Stimulated activated CD4-positive, alpha-beta T cell treated with anti-CD3 and anti-CD28 coated beads, Interleukin-15, amount 100 ng/mL, for 48 hours (primary cell): ENCODE data around the gene JAKMIP2.

Experiments
- DNase-seq, 2 donors: peaks; one replicate each; pipeline ENCODE4 v3.0.0-alpha.2; 2020; ENCODE audit warnings: low read depth in 2 of 2

The JAKMIP2 gene

DNA sequence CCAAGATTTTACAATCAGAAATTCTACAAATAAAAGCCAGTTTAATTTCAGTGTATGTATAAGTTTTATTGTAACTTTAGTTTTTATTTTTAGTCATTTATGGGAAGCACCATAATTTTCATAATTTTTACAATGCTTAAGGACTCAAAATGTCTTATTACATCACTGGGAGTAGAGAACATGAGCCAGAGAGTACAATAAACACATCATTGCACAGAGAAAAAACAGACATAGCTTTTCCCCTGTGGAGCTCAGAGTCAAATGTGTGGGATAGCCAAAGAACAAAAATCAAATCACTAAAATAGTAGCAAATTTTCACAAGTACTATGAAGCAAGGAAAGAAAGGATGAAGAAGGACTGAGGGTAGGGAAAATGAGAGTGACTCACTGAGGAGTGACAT, 5.5 kb upstream of the JAKMIP2 start:
- no peak for DNase-seq

DNA sequence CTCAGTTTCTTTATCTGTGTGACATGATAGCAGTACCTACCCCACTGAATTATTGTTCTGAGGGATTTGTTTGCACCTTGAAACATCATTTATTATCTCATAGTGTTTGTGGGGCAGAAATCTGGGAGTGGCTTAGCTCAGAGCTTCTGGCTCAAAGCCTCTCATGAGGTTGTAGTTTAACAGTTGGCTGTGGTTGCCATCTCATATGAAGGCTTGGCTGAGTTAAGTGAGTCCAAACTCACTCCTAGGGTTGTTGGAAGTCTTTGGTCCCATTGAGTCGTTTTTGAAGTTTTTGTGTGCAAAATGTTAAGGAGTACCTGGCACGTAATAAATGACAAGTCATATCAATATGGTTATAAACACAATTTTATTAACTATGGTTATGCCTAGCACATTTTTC, 3.6 kb upstream of the JAKMIP2 start:
- DNase-seq, result no peak

DNA sequence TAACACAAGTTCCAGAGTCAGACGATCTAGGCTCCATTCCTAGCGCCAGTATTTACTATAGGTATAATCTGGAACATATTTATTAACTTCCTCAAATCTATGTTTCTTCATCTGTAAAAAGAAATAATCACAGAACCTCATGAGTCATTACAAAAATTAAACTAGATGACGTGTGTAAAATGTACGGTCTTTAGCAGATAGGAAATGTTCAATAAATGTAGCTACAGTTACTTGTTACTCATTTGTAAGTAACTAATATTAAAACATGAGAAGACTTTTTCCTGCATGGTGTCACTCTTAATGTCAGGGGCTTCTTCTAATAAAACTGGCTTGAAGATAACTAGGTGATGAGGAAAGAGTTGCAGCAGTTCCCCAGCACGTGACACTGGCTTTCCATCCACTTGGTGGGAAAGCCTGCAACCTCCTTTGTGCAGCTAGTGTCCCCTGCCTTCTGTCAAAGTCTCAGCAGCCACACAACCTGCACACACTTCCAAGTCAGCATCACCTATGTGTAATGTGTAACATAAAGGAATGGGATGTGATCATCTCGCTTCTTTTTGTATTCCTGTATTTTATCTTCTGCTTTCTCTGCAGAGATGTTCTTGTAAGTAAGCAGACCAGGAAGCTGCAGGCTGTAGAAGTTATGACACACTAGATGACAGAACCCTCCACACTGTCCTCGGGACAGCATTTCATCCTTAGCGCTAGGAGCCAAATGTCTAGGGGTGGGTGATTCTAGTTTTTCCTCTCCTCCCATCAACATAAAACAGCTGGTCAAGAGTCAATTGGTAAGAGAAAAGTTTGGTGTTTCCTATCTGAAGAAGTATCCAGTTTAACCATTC, 1.8 kb upstream of the JAKMIP2 start:
- DNase-seq, result no peak

DNA sequence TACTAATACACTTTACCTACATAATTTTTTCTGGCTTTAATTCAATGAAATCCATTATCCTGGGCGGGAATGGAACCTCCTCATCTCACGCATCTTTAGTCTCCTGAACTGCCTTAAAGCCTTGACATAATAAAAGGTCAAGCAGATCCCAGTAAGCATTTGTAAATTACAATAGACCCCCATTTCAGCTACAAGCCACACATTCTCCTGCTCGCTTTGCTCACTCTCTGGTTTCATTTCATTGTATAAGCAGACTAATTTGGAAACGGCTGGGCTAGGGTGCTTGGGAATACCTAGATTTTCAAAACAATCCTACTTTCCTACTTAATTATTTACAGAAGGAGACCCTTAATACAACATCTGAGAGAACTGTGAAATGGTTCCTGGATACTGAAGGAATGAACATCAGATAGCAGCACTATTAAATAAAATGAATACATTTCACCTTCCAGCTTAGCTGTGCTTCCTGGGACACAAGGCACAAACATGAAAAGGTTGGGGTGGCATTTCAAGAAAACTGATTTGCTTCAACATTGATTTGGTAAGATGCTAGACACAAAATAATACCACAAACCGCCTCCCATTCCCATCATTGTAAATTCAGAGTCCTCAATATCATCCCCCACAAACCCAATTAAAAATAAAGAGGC, 1.5 kb downstream of the JAKMIP2 start:
- no peak for DNase-seq

DNA sequence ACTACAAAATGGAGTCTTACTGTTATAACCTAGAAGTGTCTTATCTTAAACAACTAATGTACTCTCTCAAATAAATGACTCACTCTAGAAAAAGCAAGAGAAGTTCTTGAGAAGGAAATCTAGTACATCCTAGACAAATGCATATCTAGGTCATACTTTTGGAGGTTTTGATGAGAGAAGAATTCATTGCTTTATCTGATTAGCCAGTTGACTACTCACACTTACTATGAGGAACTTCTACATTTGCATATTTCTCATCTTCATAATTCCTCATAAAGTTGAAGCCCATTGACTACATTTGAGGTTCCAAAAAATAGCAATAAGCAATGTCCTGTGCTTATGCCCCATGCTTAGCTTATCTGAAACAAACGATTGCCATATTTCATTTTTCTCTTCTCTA, 2.8 kb downstream of the JAKMIP2 start:
- DNase-seq, result no peak

DNA sequence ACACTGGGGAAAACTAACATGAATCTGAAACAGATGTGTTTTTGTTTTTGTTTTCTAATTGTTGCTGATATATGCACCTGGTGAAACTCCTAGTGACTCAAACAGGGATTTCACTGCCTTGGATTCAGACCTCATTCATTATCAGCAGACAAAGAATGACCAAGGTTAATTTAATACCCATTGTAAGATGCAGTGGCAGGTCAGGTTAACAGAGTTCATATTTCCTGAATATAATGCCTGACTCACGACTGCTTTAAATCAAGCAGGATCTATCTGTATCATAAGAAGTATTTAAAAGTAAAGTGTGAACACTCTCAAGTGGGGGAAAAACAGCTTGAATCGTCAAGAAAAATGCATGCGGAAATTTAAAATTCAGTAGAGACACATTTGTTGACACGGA, 5.5 kb downstream of the JAKMIP2 start:
- no peak for DNase-seq

DNA sequence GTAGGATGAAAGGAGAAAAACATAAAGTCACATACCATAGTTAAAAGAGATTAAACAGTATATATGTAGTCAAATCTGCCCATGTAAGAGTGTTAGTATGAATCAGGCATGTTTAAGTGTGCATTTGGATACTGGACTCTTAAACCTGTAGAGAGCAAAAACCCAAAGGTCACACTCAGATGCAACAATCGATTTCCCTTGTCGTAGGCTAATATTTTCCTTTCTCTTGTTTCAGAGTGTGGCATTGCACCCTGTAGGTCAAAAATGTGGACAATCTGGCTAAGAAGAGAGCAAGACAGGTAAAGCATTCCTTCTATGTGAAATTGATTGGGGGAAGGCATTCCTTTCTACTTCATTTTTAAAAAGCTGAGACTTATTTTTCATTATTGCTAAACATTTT, 8.9 kb downstream of the JAKMIP2 start:
- no peak for DNase-seq

DNA sequence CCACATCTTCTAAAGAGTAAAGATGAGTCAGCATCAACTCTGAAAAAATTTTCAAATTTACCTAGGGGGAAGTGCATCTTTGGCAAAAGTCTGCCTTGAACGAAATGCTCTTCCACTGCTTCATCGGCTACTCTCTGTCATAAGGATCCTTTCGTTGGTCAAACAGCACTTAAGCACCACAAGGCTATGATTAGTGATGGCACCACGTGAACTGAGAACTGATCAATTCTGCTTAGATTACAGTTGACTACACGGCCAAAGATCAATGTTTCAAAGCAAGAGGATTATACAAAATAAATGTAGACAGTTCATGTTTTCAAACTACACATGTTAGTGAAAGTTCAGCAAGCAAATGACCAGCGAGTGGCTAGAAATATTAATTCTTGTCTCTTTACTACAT, 9.4 kb downstream of the JAKMIP2 start:
- no peak for DNase-seq

DNA sequence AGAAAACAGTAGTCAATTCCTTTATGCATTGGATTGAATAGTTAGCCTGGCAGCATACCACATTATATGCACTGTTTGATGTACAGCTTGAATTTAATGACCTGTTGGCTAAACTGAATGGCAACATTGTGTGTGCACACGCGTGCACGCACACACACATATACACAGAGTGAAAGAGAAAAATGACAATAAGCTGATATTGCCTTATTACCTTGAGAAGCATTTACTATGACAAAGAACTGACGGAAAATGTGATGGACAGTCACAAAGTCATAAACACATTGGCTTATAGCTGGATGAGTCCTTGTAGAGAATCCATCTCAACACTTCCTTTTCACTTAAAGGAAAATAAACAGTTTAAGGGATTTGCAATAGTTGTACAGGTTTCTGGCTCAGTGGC, 15.5 kb downstream of the JAKMIP2 start:
- no peak for DNase-seq

DNA sequence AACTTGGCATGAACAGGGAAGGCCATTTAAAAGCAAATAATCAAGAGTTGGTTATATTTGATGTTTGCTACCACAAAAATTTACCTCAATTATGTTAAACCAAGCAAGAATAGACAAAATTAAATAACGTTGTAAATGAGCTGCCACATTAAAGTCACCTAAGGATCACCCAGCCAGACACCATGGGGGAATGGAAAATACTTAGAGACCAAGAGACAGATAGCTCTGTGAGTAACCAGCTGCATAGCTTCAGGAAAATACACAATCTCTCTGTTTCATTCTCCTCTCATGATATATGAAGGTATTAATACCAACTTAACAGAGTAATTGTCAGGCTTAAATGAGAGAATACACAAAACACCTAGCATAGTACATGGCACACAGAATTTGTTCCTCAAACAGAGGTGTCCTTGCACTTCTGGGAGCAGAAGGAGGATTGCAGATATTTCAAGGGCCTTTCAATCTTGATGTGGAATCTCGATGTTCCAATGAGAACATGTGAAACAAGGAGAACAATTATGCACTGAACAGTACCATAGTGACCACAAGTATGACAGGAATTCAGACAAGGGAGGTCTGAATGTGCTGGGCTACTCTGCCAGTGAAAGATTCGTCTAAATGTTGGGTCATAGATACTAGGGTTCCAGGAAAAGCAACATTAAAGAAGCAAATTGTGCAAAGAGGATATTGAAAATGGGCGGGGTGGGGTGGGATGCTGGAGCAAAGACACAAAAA, 18.6 kb downstream of the JAKMIP2 start:
- no peak for DNase-seq

DNA sequence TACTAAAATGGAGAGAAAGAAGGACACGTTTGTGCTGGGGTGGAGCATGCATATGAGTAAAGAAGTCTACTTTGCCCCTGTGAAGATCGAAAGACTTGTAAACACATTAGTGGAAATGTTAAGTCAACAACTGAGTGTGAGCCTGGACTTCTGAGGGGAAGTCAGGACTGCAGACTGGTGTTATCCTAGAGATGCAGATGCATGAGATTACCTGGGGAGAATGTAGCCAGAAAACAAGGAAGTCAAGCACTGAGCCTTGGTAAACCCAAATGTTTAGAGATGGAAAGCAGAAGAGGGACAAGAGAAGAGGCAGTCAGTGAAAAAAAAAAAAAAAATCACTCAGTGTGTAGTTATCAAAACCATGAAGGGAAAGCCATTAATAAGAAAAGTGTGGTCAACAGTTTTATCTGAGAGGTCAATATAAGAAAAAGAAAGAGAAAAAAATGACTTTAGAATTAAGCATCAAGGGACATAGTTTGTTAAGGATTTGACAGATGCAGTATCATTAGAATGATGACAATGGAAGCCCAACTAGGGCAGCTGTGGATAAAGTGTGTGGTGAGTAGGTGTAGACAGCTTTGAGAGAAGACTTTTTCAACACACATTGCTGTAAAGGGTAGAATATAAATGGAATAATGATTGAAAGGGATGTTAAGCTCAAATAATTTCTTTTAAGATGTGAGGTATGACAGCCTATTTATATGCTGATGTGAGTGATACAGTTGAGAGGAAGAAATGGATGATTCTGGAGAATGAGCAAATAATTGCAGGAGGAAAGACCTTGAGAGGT, 22.2 kb downstream of the JAKMIP2 start:
- DNase-seq, result no peak

DNA sequence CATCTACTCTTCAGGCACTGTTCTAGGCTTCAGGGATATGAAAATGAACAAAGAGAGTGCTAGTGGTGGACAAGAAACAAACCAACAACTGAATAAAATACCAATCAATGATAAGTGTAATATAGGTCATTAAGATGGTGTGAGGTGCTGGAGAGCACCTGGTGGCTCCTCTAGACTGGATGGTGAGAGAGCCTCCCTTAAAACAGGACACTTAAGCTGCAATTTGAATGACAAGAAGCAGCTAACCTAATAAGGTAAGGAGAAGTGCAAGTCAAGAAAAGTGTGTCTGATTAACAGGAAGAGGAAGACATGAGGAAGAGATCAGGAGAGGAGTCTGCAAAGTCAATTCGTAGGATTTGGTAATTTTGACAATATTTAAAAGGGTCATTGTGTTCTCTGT, 23.1 kb downstream of the JAKMIP2 start:
- no peak for DNase-seq

DNA sequence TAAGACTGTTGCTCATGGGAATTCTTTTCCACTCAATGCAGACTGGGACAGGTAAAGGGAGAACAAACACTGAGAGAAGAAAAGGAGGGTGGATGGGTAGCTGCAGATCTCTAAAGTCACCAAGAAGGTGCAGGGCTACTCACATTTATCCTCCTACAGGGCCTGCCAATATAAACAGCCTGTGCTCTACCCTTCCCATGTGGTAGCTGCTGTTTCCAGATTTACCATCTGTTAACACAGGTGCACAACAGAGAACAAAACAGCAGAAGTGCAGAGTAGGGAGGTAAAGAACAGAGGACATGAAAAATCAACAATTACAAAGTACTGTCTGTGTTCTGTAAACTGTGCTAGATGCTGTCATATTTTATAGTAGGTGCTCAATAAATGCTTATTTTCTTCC, 26.0 kb downstream of the JAKMIP2 start:
- no peak for DNase-seq

DNA sequence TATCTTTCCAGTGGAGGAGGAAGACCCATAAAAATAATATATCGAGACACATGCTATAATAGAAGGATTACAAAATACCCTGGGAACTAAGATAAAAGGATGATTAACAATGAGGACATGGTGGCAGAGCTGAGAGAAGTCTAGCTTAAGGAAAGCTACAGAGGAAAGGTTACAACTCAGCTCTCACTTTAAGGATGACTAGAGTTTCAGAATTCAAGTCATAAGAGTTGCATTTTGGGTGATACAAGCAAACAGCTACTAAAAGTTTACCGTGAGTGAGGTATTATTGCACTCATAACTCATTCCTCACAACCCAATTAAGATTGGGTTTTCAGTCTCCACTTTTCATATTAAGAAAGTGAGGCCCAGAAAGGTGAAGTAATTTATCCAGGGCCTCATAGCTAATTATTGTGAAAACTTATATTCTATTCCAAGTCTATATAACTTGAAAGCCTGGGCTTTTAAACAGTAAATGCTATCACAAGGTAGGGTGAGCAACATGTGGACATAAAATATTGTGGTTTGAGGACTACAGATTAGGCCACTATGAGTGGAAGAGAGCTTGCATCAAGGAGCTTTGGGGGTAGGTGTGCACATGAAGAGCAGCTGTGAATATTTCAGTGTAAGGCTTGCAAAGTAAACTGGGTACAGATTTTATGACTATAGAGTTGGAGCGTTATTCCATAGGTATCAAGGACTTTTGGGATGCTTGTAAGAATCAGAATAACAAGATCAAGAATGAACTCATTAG, 28.0 kb downstream of the JAKMIP2 start:
- DNase-seq, result no peak

DNA sequence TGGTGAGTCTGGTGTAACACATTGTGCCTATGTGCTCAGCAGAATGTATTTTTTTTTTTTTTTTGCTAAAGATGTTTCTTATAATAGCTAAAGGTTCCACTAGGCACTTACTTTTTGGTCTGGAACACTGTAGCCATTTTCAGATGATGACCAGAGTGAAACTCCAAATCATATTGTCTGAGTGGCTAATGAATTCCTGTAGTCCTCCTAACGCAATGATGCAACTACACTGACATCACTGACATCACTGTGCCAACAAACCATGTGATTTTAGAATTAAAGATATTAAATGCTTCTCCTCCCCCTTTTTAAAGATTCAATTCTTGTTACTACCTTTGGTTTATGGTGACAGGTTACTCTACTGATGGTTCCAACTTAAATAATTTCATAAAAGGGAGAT, 28.8 kb downstream of the JAKMIP2 start:
- no peak for DNase-seq

DNA sequence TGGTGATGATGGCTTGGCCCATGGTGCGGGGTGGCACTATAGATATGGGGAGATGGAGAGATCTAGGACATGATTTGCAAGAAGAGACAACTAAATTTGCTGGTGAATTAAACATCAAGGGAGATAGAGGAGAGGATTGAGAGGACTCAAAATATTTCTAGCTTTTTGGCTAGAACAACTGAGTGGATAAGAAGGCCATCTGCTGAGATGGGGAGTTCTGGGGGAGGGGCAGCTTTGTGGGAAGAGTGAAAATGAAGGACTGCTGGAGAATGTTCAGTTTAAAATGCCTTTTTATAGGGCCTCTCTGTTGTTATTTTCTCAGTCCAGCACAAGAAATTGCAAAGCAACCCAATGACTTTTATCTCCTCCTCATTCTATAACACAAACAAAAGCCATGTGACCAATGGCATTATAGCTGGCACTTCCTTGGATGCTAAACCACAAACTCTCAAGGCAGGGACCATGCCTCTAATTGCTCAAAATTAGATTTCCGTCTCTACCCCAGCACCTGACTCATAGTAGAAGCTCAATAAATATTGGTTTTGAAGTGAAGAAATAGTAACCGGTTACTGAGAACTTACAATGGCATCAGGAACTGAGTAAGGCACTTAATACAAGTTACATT, 29.8 kb downstream of the JAKMIP2 start:
- no peak for DNase-seq

DNA sequence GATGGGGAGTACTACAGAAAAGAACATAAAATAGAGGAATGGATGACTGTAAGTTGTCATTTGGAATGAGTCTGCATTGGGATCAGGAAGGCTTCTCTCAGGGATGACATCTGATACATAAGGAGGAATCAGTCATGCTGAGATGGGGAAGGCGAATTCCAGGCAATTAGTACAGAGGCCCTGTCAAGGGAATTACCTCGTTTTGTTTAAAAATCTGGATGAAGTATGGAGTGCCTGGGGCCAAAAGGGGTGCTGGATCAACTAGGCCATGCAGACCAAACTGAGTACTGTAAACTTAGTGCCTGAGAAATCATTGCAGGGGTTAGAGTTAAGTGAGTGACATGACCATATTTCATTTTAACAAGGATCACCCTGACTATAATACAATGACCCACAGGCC, 30.5 kb downstream of the JAKMIP2 start:
- no peak for DNase-seq

DNA sequence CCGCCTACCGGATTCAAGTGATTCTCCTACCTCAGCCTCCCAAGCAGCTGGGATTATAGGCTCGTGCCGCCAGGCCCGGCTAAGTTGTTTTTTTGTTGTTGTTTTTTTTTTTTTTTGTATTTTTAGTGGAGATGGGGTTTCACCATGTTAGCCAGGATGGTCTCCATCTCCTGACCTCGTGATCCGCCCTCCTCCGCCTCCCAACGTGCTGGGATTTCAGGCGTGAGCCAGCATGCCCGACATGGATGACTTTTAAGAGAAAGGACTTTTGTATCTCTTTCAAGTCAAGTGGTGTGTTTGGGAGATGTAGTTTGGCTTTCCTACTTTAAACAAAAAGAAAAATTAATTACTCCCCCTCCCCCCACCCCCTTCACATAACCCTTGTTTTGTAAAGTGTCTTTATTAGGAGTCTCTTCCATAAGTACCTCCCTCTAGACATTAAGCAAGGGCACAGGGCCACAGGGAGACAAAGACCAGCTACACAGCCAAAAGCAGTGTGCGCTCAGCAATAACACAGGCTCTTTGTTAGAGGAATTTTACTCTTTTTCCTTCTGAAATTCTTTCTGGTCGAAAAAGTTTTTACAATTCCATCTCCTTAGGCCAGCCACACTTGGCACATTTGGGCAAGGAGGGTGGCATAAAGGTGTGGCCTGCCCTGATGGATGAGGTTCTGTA, 31.2 kb downstream of the JAKMIP2 start:
- DNase-seq, result no peak

DNA sequence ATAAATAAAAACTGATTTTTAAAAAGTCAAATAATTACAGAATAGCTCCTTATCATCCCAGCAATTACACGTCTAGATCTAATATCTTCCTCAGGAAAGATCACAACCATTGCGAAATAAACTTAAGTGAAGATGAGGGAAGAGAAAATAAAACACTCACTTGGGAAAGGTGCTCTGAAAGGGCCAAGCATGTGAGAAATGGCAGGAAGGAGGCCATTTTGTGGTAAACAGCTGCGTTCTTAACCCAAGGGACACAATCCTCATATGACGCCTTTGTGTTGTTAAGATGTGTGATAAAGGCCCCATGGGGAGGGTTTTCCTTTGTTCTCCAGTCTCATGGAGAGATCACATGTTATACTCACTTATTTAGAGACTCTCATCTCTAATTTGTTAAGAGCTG, 32.5 kb downstream of the JAKMIP2 start:
- no peak for DNase-seq

DNA sequence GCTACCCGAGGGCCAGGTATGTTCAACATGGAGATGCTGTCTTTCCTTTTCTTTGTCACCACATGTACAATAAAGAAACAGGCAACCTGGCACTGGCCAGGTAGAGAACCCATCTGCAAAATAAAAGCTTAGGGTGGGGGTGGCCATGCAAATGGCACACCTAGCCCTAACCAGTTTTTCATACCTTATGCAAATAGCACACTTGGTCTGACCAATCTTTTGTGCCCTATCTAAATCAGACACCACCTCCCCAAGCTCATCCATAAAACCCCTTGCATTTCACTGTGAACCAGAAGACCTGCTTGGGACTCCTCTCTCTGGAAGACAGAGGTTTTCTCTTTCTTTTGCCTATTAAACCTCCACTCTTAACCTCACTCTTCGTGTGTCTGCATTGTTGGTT, 33.9 kb downstream of the JAKMIP2 start:
- DNase-seq, result no peak
